OCI-LY3 (cell line): ENCODE data around the gene BORCS6.

ENCODE experiments used
- H2AFZ ChIP-seq: fragments of 200-600, 300-600 bp; shearing (Covaris generic); 2 replicates; pipeline ENCODE4 v1.6.0; 2014; ENCODE audit warnings: antibody characterized with exemption, low read depth, low read length
- H3K27ac ChIP-seq: fragments of 200-600, 300-600 bp; sonication (generic); 2 replicates; pipeline ENCODE4 v1.5.1; 2014; ENCODE audit warnings: mild to moderate bottlenecking, low read length, moderate library complexity, mixed read lengths
- H3K27me3 ChIP-seq: fragments of 200-600, 300-600 bp; sonication (generic); 2 replicates; pipeline ENCODE4 v1.6.1; 2014; ENCODE audit warnings: low read depth, low read length, mixed read lengths
- H3K36me3 ChIP-seq: fragments of 200-600, 300-600 bp; sonication (generic); replicated peaks from 2 replicates; pipeline ENCODE3; 2014; ENCODE audit warnings: low read depth, low read length, mixed read lengths
- H3K4me1 ChIP-seq: fragments of 300-600, 200-600 bp; sonication (generic); 2 replicates; pipeline ENCODE4 v1.6.1; 2014; ENCODE audit warnings: low read length, mixed read lengths
- H3K4me2 ChIP-seq: fragments of 200-600, 300-600 bp; sonication (generic); 2 replicates; pipeline ENCODE4 v1.6.1; 2014; ENCODE audit warnings: low read length, mixed read lengths
- H3K4me3 ChIP-seq: fragments of 300-600, 200-600 bp; sonication (generic); 2 replicates; pipeline ENCODE4 v1.5.1; 2014; ENCODE audit warnings: antibody characterized with exemption, mild to moderate bottlenecking, low read length, moderate library complexity
- H3K79me2 ChIP-seq: fragments of 300-600, 200-600 bp; shearing (Covaris generic); 2 replicates; pipeline ENCODE4 v1.6.1; 2014; ENCODE audit warnings: mild to moderate bottlenecking, low read length, mixed read lengths
- H3K9ac ChIP-seq: fragments of 300-600, 200-600 bp; shearing (Covaris generic); 2 replicates; pipeline ENCODE4 v1.6.0; 2014; ENCODE audit warnings: mild to moderate bottlenecking, low read length, moderate library complexity
- H3K9me3 ChIP-seq: fragments of 200-600, 300-600 bp; shearing (Covaris generic); 2 replicates; pipeline ENCODE4 v1.6.1; 2014; ENCODE audit warnings: low read length, mixed read lengths; ENCODE audit not compliant: insufficient read depth
- H4K20me1 ChIP-seq: fragments of 200-600, 300-600 bp; sonication (generic); 2 replicates; pipeline ENCODE4 v1.6.1; 2016; ENCODE audit warnings: low read length, mixed read lengths; ENCODE audit not compliant: insufficient read depth
- CTCF ChIP-seq: fragments of 200-600, 300-600 bp; sonication (generic); IDR thresholded peaks from 2 replicates; pipeline ENCODE4 v1.5.1; 2014; ENCODE audit warnings: antibody characterized with exemption, low read length, low read depth
- EZH2phosphoT487 ChIP-seq: fragments of 200-600 bp; shearing (Covaris generic); IDR thresholded peaks from 2 replicates; pipeline ENCODE4 v1.6.1; 2018; ENCODE audit warnings: antibody characterized with exemption, mixed run types, low read depth

BORCS6 gene

GRCh38 chr17:8162233-8162996, 27.6 kb downstream of the BORCS6 start, which contains the start of gene VAMP2:
VAMP2 (minus strand) TSS chr17:8162948; CDS start chr17:8162879, 69 bp downstream.
- H3K9me3 ChIP-seq = no peaks in the 10 kb centered on the region
- peak within 1 kb of the TSS; percentile 99 for H3K4me3 ChIP-seq
- TF ChIP-seq EZH2phosphoT487 (no peak), CTCF (no peak)
- H4K20me1 ChIP-seq = peaks cover 8% of the 10 kb centered on the region; the same call in 1 of the 2 replicates
- no peaks in the 10 kb centered on the region for H3K27me3 ChIP-seq
- H3K36me3 ChIP-seq = peaks cover 7% of the 10 kb centered on the region
- peaks cover 21% of the 10 kb centered on the region for H3K79me2 ChIP-seq
- peak within 1 kb of the TSS; percentile 99 for H3K4me2 ChIP-seq
- peak within 1 kb of the TSS; percentile 41; the same call in 1 of the 2 replicates for H2AFZ ChIP-seq
- peak within 1 kb of the TSS; percentile 71 for H3K27ac ChIP-seq
- peak within 1 kb of the TSS; percentile 99 for H3K9ac ChIP-seq
- H3K4me1 ChIP-seq = peaks cover 30% of the 10 kb centered on the region

- Histone ChIP-seq H3K4me1 (peaks cover 30% of the 10 kb centered on the region), H3K79me2 (peaks cover 21% of the 10 kb centered on the region), H3K4me3 (peak overlapping the region; percentile 99), H3K4me2 (peak overlapping the region; percentile 93), H3K27ac (no peak overlapping the region; the same call in 1 of the 2 replicates), H3K9ac (peak overlapping the region; percentile 99), H2AFZ (no peak overlapping the region), H3K27me3 (no peaks in the 10 kb centered on the region), H3K36me3 (peaks cover 7% of the 10 kb centered on the region), H4K20me1 (peaks cover 8% of the 10 kb centered on the region; the same call in 1 of the 2 replicates), H3K9me3 (no peaks in the 10 kb centered on the region)
- TF ChIP-seq CTCF (no peak), EZH2phosphoT487 (no peak)
Measured at GRCh38 chr17:8161289-8162232, 28.4 kb downstream of the BORCS6 start.

- Histone ChIP-seq H3K36me3 (peaks cover 7% of the 10 kb centered on the region), H2AFZ (no peak overlapping the region), H3K4me3 (no peak overlapping the region), H3K4me1 (peaks cover 30% of the 10 kb centered on the region), H3K79me2 (peaks cover 21% of the 10 kb centered on the region), H3K4me2 (peak overlapping the region; percentile 14; the same call in 1 of the 2 replicates), H4K20me1 (peaks cover 8% of the 10 kb centered on the region; the same call in 1 of the 2 replicates), H3K27me3 (no peaks in the 10 kb centered on the region), H3K9me3 (no peaks in the 10 kb centered on the region), H3K27ac (no peak overlapping the region), H3K9ac (no peak overlapping the region)
- no peak for TF ChIP-seq CTCF
Measured at GRCh38 chr17:8160741-8161221, 29.2 kb downstream of the BORCS6 start.
